NCI-H146 treated with DMSO at 0.1 percent for 48 hours (cell line): ENCODE results near the gene HGS.

Experiments used
- DNase-seq: peaks from one replicate; lab custom pipeline; 2025; ENCODE audit not compliant: unreplicated experiment; lab: John Stamatoyannopoulos, UW

The HGS gene

DNA sequence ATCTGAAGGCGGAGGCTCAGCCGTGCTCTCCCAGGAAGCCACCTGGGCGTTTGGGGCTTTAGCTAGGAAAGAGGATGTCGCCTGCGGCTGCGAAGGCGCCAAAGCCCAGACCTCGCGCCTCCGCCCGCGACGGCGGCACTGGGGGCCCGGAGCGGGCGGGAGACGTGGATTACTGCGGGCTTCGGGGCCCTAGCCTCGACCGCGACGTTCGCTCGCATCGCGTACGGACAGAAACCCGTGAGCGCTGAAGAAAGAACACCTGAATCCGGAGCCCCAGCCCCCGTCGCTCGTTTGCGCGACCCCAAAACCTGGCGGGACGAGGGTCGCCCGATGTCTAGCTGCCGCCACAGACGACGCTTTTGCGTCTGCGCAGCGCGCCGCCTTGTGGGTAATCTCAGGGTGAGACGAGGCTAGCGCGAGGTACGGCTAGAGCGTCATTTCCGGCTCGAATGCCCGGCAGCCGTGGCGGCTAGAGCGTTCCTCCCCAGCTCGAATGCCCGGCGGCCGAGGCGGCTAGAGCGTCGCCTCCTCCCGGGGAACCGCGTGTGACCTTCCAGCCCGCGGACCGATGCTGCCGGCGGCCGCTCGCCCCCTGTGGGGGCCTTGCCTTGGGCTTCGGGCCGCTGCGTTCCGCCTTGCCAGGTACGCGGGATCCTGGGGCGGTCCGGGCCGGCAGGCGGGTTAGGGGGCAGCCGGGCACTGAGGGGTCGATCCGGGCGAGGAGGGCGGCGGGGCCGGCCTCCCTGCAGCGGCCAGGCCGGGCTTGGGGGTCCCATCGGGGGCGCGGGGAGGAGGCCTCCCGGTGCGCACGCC lies 19.3 kb downstream of the HGS start, which contains the start of gene MRPL12:
Gene MRPL12 (plus strand): TSS at position 434 of the 813 bp plus-strand sequence. CDS start 135 bp downstream, at position 569.
- DNase-seq: peak; percentile 84

DNA sequence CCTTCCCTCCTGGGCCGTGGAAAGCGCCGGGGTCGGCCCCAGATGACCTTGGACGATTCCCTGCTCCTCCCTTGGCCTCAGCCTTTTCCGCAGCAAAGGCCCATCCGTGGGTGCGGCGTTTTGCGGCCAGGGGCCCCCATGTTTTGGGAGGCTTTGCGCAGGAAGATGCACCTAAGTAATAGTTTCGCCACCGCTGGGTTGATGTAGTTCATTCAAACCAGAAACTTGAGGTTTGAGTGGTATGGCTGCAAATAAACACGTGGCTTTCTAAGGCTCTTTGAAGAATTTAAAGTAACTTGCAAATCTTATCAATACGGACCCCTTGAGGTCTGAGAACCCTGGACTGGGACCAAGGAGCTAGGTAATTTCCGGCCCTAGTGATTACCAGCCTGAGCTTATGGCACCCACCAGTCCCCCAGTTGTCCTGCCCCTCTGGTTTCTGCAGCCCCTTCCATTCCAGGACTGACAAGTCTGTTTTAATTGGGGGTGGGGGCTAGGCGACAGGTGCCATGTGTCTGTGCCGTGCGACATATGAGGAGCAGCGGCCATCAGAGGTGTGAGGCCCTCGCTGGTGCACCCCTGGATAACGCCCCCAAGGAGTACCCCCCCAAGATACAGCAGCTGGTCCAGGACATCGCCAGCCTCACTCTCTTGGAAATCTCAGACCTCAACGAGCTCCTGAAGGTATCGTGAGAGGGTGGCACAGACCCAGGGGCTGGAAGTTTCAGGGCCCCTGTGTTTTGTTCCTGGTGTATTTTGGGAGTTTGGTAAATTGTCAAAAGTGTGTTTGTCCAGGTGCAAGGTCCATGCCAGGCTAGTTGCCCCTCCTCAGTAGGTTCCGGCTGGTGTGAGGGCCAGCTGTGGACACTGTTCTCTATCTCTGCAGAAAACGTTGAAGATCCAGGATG lies 20.2 kb downstream of the HGS start:
- DNase-seq: no peak

GRCh38 chr17:81705518-81706231 lies 21.9 kb downstream of the HGS start:
- no peak for DNase-seq

GRCh38 chr17:81706232-81706611 lies 22.4 kb downstream of the HGS start:
- no peak for DNase-seq

DNA sequence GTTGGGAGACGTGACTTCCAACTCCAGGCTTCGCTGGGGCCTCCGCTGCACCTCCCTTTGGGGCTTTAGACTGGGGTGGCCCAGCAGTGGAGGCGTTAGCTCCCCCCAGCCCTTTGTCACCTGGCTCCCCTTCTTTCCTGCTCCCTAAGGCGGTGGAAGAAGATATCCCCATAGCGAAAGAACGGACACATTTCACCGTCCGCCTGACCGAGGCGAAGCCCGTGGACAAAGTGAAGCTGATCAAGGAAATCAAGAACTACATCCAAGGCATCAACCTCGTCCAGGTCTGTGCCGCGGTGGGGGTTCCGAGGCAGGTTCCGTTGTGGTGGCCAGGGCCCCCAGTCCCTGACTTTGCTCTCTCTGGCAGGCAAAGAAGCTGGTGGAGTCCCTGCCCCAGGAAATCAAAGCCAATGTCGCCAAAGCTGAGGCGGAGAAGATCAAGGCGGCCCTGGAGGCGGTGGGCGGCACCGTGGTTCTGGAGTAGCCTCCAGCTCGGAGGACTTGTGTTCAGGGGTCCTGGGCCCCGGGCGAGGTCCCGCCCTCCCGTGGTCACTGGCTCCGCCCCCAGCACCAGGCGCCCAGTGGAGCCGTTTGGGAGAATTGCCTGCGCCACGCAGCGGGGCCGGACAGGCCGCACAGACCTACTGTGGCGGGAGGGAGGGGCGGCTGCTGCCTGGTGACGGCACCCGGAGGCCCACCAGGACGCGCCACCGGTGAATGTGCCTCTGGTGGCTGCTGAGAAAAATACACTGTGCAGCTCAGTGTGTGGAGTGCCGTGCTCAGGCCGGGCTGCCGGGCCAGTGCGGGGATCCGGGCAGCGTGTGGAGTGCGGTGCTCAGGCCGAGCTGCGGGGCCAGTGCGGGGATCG lies 23.2 kb downstream of the HGS start:
- DNase-seq: no peak

GRCh38 chr17:81707725-81708646 lies 24.2 kb downstream of the HGS start:
- DNase-seq: no peak

GRCh38 chr17:81708739-81709185 lies 25.0 kb downstream of the HGS start:
- DNase-seq: no peak

DNA sequence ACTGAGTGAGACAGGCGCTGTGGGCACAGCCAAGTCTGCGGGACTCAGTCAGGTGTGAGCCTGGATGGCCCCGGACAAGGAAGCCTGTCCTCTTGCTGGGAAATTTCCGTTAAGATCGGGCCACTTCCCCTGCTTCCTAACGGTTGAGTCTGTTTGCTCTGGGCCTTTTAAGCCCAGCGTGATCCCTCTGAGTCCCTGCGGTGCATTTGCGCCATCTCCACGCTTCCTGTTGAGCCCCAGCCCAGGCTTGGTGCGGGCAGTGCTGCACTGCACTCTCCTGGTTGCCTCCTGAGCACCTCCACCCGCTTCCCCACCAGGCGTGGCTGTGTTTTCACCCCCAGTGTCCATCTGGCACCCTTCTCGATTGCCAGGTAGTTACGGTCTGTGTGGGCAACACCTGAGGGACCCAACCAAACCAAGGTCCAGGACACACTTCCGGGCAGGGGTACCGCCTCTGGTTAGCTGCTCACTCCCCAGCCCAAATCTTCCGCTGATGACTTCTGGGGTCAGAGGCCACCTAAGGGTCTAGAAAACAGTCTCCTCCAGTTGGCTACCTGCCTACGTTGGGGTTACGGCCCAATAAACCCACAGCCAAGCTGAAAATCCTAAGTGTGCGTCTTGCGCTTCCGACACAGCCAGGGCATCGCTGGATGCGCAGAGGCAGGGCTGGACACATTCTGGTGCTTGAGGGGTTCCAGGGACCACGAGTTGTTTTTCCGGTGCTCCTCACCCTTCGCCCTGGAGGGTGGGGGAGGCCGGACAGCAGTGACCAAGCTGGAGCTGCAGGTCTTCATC lies 26.9 kb downstream of the HGS start:
- peak; percentile 40 for DNase-seq

- peak; percentile 61 for DNase-seq
These were observed 28.1 kb downstream of the HGS start, which contains the start of gene SLC25A10 for GRCh38 chr17:81711814-81712467. TSS of gene SLC25A10 (plus strand) at chr17:81712284. CDS start at chr17:81712427, 143 bp downstream.

- no peak for DNase-seq
These were observed 28.7 kb downstream of the HGS start for GRCh38 chr17:81712468-81713003.

- DNase-seq: no peak
These were observed 29.3 kb downstream of the HGS start for GRCh38 chr17:81713004-81713555.

- no peak for DNase-seq
These were observed 30.0 kb downstream of the HGS start for GRCh38 chr17:81713556-81714411.

GRCh38 chr17:81714412-81715106 lies 30.7 kb downstream of the HGS start:
- no peak for DNase-seq

DNA sequence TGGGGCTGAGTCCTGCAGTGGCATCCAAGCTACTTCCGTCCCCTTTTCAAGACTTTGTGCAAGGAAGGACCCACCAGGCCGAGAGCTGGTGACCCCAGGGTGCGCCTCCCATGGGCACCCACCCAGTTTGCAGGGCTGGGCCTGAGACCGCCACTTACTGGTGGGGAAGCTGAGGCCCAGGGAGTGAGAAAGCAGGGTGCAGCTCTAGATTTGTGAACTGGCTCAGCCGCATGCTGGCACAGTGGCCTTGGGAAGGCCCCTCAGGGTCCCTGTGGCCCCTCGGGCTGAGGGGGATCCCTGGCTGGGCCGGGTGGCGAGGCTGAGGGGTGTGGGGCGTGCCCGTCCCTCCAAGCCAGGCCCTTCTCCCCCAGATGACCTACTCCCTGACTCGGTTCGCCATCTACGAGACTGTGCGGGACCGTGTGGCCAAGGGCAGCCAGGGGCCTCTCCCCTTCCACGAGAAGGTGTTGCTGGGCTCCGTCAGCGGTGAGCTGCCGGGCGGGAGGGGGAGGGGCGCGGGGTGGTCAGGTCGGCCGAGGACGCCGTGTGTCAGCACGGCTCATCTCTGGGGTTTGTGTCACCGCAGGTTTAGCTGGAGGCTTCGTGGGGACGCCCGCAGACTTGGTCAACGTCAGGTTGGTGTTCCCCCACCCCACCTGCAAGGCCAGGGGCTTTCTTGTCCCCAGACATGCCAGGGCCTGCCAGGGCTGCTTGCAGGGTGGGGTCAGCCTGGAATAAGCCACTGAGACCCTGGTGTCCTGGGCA lies 31.5 kb downstream of the HGS start:
- no peak for DNase-seq
